GM12892 (cell line): Measurements from ENCODE around the gene MRPL34.

ENCODE experiments used
- DNase-seq: peaks from one replicate; pipeline ENCODE4 v3.0.0; 2011; ENCODE audit not compliant: insufficient read length
- FAIRE-seq: peaks from 2 replicates; lab custom pipeline; 2011; peaks lifted over from hg19 to GRCh38; lab: Jason Lieb, UNC
- POLR2A ChIP-seq: IDR thresholded peaks from 2 replicates; pipeline ENCODE4 v1.6.1; 2011; ENCODE audit warnings: low read depth, low read length, control low read depth
- POLR2AphosphoS5 ChIP-seq: IDR thresholded peaks from 2 replicates; pipeline ENCODE4 v1.6.1; 2011; ENCODE audit warnings: low read depth, low read length, control low read depth
- TAF1 ChIP-seq: IDR thresholded peaks from 2 replicates; pipeline ENCODE4 v1.6.1; 2011; ENCODE audit warnings: low read depth, mild to moderate bottlenecking, control low read depth, low read length, borderline replicate concordance

Gene MRPL34

DNA sequence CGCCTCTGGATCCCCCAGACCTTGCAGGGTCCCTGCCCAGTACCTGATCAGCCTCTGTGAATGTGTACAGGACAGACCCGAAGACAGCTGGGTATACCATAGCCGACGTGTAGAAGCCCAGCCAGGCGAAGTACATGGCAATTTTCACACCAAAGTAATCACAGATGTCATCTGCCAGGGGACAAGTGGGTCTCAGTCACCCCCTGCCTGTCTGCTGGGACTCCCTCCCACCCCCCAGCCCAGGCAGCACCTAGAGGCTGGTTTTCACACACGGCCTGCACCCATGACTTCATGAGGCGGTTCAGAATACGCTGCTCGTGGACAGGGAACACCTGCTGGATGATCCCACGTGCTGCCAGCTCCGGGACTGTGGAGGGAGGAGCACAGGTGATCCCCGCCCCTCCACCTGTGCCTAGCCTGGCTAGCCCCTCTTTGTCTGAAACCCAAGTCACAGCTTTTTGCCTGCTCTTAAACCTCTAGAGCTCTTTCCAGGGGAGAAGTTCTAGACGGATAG lies 25.4 kb downstream of the MRPL34 start:
- TF ChIP-seq TAF1 (no peak), POLR2AphosphoS5 (no peak), POLR2A (no peak)
- FAIRE-seq, result no peak

DNA sequence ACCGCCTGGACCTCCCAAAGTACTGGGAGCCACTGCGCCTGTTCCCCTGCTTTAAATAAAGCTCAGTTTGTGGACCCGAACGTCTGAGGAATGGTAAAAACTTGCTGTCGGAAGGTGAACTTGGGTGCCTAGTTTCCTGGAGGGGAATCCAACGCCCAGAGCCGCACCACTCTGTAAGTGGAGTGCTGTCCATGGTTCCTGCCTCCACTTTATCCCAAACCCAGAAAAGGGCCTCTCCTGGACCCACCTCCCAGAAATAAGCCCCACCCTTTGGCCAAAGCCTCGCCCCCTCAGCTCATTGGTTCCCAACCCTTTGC lies 26.6 kb downstream of the MRPL34 start:
- DNase-seq (no peak), FAIRE-seq (no peak)
- TF ChIP-seq POLR2AphosphoS5 (no peak), POLR2A (no peak), TAF1 (no peak)

More for the DNA sequence above, 25.4 kb downstream of the MRPL34 start:
- no peak for DNase-seq

DNA sequence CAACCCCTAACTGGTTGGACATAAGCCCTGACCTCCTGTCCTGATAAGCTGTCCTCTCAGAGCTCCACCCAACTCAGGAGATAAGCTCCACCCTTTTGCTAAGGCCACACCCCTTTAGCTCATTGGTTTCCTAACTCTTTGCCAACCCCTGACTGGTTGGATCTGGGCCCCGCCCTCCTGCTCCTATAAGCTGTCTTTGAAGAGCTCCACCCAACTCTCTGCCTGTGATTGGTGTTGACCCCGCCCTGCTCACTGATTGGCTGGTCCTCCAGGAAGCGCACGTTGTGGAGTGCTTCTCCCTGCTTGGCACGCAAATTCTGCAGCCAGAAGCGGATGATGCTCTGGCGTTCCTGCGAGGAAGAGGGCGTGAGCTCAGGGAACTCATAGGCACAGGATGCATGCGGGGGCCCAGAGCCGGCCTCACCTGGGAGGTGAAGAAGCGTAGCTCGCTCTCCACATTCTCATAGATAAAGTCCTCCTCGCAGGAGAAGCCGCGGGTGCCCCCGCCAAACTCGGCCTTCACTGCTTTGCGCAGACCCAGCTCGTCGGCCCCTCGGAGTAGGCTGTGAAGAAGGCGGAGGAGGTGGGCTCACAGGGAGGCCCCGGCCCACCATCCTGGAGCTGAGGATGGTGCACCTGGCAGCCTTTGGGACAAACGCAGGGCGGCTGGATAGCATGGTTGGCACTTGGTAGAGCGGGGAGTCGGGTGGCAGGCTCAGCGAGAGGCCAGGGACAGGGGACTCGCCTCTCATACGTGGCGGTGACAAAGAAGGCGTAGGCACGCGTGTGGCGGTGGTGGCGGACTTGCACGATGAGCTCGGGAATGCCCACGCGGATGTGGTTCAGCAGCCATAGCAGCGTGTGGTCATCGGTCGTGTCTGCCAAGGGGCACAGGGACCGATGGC lies 27.3 kb downstream of the MRPL34 start:
- no peak for DNase-seq
- TF ChIP-seq POLR2AphosphoS5, result no peak
- no peak for TF ChIP-seq TAF1
- TF ChIP-seq POLR2A, result no peak
- no peak for FAIRE-seq

DNA sequence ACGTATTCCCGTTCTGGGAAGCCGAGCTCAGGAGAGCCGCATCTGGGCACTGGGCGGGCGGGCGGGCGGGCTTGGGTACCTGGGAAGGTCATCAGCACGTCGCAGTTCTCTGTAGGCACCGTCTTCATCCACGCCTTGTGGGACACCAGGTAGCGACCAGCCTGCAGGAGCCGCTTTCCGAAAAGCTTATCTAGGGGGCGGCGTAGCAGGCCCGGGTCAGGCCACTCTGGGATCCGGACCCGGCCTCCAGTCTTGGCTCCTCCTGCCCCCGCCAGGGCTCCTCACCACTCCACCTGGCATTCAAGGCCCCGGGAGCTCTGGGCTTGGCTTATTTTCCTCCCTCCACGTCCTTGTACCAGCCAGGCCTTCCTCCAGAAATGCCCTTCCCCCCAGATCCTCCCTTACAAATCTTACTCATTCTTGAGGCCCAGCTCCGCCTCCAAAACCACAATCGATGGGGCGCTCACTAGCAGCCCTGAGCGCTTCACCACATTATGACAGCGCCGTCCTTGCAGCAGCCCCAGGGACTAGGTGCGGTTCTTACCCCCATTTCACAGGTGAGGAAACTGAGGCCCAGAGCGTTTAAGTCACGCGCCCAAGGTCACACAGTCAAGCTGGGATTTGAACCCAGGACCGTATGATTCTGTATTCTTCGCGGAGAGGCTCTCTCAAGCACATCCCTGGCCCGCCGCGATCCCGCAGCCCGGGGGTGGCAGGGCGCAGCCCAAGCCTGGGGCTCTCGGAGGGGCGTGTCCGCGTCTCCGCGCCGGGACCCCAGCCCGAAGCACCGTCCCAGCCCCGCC lies 28.1 kb downstream of the MRPL34 start:
- DNase-seq, result peak; percentile 74
- no peak for TF ChIP-seq POLR2AphosphoS5
- no peak for TF ChIP-seq TAF1
- TF ChIP-seq POLR2A, result no peak
- FAIRE-seq, result peak; percentile 58

DNA sequence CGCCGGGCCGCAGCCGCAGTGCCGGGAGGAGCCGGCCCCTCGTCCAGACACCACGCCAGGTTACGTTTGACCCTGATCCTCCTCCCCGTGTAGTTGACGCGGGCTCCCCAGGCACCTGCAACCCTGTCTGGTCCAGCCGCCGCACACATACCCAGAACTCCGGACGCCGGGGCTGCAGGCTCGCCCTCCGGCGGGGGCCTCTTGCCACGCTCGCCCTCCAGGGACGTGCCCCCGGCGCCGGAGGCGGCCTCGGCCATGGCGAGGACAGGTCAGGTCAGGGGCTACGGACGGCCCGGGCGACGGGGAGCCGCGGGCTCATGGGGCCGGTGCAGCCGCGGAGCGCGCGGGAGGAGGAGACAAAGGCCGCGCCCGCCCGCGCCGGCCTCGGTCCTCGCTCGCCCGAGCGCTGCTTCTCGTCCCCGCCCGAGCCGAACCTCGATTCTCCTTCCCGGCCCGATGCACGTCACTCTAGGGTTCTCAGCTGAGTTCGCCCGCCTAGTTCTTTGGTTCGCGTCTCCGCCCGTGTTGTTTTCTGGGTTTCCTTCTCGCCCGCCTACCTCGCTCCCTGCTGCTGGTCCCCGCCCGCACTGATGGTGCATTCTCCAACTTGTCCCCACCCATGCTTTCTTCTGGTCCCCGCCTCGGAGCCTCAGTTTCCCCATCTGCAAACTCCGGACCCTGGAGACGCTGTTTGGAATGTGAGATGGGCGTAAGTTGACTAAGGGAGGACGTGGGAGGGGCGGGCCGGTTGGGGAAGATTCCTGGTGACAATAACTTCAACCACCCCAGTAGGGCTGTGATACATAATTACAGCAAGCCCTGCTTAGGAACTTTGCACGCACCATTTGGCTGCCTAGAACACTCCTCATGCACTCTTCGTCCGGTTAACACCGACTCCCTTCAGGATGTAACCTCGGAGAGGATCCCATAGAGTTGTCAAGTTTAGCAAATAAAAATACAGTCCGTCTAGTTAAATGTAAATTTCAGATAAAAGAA lies 29.0 kb downstream of the MRPL34 start, which contains the start of gene ANO8:
ANO8 (minus strand) TSS at position 442 of the 996 bp plus-strand sequence; CDS start at position 257, 185 bp downstream.
- DNase-seq (peak; percentile 92), FAIRE-seq (peak; percentile 97)
- TF ChIP-seq TAF1 (0 out of 2 replicates have a peak, but pooled peaks have one; percentile 6), POLR2AphosphoS5 (no peak)

DNA sequence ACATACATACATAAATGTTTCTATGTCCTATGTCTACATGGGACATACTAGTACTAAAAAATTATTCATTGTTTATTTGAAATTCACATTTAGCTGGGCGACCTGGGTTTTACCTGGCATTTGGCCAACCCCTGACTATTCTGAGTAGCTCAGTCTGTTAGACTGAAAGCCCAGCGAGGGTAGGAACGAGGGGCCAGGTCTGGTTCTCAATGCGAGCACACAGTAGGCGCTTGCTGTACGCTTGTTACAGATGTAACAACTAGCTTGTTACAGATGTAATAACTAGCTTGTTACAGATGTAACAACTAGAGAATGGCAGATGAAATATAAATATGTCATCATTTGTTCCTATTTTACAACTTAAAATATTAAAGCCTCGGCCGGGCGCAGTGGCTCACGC lies 29.9 kb downstream of the MRPL34 start:
- FAIRE-seq, result no peak
- TF ChIP-seq POLR2A, result no peak
- TF ChIP-seq POLR2AphosphoS5, result no peak
- TF ChIP-seq TAF1, result no peak

DNA sequence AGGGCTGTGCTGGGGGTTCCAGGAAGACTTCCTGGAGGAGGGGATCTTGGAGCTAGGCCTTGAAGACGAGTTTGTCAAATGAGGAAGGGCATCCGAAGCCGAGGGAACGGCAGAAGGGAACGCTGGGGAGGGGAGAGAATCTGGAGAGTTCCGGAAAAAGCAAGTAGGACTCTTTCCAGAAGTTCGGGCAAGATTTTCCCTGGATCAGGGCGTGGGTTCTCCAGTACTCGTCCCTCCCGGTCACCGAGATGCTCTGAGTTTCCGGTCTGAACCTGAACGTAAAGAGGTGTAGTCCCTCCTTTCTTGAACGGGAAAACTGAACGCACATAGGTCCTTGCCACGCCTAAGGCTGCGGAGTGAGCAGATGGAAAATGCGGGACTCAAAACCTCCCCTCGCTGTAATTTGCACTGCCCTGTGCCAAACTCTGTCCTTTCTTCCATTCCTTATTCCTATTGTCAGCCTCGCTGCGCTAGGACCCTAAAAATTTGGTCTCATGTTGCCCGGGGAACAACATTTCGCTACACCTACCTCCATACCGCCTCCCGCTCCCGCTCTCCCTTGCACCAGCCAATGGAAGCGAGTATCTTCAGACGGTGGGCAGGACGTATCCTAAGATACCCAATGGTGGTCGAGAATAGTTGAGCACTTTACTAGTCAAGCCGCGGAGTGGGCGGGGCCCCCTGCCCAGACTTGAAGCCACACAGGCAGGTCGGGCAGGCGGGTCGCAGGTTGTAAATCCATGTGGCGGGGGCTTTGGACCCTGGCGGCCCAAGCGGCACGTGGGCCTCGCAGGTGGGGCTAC lies 31.4 kb downstream of the MRPL34 start, which contains the start of gene GTPBP3:
GTPBP3 (plus strand) TSS at position 682 of the 803 bp plus-strand sequence; CDS start at position 741, 59 bp downstream.
- DNase-seq, result peak; percentile 96
- FAIRE-seq, result peak; percentile 100
- TF ChIP-seq TAF1 (0 out of 2 replicates have a peak, but pooled peaks have one; percentile 65), POLR2AphosphoS5 (peak; percentile 52; the same call in 1 of the 2 replicates), POLR2A (peak; percentile 79)

More for the DNA sequence above, 29.9 kb downstream of the MRPL34 start:
- DNase-seq, result no peak

DNA sequence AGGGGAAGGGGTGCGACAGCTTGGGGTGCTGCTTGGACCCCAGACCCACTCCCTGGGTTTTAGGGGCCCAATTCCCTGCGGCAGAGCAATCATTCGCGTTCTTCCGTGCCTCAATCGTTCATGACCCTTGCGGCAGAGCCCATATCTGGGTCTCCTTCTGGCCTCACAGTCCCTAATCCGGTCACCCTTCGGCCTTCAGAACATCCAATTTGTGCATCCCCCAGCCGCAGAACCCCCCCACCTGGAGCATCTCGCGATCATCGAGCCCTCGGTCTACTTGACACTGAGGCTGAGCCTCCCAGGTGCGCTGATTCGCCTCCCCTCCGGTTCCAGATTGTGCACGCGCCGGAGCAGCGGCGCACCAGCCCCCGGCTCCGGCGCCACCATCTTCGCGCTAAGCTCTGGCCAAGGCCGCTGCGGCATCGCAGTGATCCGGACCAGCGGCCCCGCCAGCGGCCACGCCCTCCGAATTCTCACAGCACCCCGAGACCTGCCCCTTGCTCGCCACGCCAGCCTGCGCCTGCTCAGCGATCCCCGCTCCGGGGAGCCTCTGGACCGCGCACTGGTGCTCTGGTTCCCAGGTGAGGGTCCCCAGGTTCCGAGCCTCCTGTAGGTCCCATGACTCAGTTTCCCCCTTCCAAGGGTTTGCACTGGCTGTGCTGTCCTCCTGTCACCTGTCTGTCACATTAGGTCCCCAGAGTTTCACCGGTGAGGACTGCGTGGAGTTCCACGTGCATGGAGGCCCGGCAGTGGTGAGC lies 32.2 kb downstream of the MRPL34 start:
- no peak for TF ChIP-seq TAF1
- TF ChIP-seq POLR2A, result no peak
- no peak for TF ChIP-seq POLR2AphosphoS5
- no peak for FAIRE-seq

DNA sequence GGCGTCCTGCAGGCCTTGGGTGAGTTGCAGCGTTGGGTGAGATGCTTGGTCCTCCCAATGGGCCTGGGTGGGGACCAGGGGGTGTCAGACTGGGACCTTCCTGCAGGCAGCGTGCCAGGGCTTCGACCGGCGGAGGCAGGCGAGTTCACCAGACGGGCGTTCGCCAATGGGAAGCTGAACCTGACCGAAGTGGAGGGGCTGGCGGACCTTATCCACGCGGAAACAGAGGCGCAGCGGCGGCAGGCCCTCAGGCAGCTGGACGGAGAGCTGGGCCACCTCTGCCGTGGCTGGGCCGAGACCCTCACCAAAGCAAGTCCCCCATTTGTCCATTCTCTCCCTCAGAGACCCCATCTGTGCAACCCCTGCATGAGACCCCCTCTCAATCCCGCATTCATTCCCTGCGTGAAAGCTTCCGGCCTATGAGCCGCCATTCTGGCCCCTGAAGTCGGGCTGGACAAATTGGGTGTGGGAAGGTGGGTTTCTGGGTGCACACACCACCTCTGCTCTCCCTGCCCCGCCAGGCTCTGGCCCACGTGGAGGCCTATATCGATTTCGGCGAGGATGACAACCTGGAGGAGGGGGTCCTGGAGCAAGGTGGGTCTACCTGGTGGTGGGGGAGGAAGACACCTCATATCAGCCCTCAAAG lies 32.9 kb downstream of the MRPL34 start:
- FAIRE-seq (no peak), DNase-seq (no peak)
- TF ChIP-seq TAF1 (no peak), POLR2AphosphoS5 (no peak), POLR2A (no peak)

More for the DNA sequence above, 32.2 kb downstream of the MRPL34 start:
- peak; percentile 62 for DNase-seq
